ENCODE measurements around the gene RAPGEF4.

DNA sequence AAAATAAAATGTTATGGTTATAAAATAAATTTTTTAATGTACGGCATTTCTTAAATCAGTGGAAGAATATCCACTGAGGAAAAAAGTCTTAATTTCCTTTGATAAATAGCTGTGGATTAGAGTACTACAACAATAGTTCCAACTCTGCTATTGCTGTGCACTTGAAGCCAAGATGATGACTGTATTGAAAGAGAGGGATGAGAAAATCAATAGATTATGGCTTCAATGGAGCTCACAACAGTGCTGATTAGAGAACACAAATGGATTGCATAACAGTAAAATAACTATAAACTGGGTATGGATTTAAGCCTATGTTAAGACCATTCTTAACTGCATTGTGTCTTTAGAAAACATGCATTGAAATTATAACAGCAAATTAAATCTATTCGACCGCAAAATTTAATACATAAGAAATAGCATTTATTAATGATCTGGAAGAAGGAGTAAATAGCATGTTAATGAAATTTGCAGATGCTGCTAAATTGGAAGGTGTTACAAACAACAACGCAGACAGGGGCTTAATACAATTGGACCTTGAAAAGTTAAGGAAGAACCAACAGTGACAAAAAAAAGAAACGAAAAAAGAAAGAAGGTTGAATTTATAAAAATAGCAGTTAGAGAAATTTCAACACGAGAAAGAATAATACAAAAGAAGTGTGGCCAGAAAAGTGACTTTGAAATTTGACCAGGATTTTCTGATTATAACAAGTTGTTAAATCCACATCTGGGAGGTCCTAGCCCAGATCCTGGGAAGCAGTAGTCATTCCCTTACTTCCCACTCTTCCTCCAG lies 331.4 kb downstream of the RAPGEF4 start:
- TF ChIP-seq POLR2AphosphoS5 (IDR thresholded peaks at IDR 0.05) (no peak), POLR2A (IDR thresholded peaks at IDR 0.05) (no peak)
- TF ChIP-seq, protein P1, sequence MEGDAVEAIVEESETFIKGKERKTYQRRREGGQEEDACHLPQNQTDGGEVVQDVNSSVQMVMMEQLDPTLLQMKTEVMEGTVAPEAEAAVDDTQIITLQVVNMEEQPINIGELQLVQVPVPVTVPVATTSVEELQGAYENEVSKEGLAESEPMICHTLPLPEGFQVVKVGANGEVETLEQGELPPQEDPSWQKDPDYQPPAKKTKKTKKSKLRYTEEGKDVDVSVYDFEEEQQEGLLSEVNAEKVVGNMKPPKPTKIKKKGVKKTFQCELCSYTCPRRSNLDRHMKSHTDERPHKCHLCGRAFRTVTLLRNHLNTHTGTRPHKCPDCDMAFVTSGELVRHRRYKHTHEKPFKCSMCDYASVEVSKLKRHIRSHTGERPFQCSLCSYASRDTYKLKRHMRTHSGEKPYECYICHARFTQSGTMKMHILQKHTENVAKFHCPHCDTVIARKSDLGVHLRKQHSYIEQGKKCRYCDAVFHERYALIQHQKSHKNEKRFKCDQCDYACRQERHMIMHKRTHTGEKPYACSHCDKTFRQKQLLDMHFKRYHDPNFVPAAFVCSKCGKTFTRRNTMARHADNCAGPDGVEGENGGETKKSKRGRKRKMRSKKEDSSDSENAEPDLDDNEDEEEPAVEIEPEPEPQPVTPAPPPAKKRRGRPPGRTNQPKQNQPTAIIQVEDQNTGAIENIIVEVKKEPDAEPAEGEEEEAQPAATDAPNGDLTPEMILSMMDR (IDR thresholded peaks at IDR 0.05): no peak

All from stomach (tissue), 4 donors.